Endothelial cell of umbilical vein (primary cell): ENCODE results near the gene ZNF407. TPM values are rescaled to one million over a fixed set of nuclear protein-coding genes. Genes with fewer than 3 reads are reported as not detected.
A peak's percentile ranks its signal among the peaks of the same experiment; 100 is the strongest.

ENCODE experiments used
- BruUV-seq: library from RNA; stranded (reverse); fragments of 400-500 nt; replicated peaks from 2 replicates; lab custom pipeline; 2021; lab: Mats Ljungman, UMichigan
- CTCF ChIA-PET: fragments of 300-600, 350-600 bp; sonication (Branson Sonifier 250); formaldehyde crosslinking; loops from one replicate; lab custom pipeline; 2021; ENCODE audit warnings: antibody characterized with exemption, inconsistent platforms; lab: Charles Lee
- POLR2A ChIA-PET: fragments of 300-600, 350-600 bp; sonication (Branson Sonifier 250); formaldehyde crosslinking; loops from one replicate; lab custom pipeline; 2021; ENCODE audit warnings: antibody characterized with exemption, inconsistent platforms; lab: Charles Lee
- DNase-seq: peaks from one replicate; pipeline ENCODE4 v3.0.0-alpha.2; 2011; ENCODE audit warnings: low read depth, low spot score
- FAIRE-seq: peaks from 2 replicates; lab custom pipeline; 2011; peaks lifted over from hg19 to GRCh38; lab: Jason Lieb, UNC
- H2AFZ ChIP-seq: 2 replicates; pipeline ENCODE4 v1.6.0; 2012; ENCODE audit warnings: low read depth, low read length, control low read depth, inconsistent platforms
- H3K27ac ChIP-seq: 2 replicates; pipeline ENCODE4 v1.5.1; 2011; ENCODE audit warnings: low read depth, mild to moderate bottlenecking, control low read depth, low read length, moderate library complexity; ENCODE audit not compliant: insufficient read depth
- H3K27me3 ChIP-seq, 2 experiments: 2 replicates each; pipeline versions ENCODE4 v1.6.0 to v1.6.1; 2011; ENCODE audit warnings: low read length in 2 of 2, mixed read lengths in 1 of 2; ENCODE audit not compliant: control insufficient read depth in 2 of 2, insufficient read depth in 2 of 2
- H3K36me3 ChIP-seq, 2 experiments: 2 replicates in 1 of 2; 3 replicates in 1 of 2; pipeline ENCODE4 v1.5.1; 2011; ENCODE audit warnings: low read length in 2 of 2, mild to moderate bottlenecking in 1 of 2, moderate library complexity in 1 of 2; ENCODE audit not compliant: control insufficient read depth in 2 of 2, insufficient read depth in 2 of 2; ENCODE audit errors: extremely low read depth in 1 of 2
- H3K4me1 ChIP-seq: 3 replicates; pipeline ENCODE4 v1.5.1; 2011; ENCODE audit warnings: mild to moderate bottlenecking, low read length; ENCODE audit not compliant: control insufficient read depth, insufficient read depth; ENCODE audit errors: extremely low read depth
- H3K4me2 ChIP-seq: 2 replicates; pipeline ENCODE4 v1.6.1; 2011; ENCODE audit warnings: low read length, control low read depth, mixed read lengths; ENCODE audit not compliant: insufficient read depth
- H3K4me3 ChIP-seq, 3 experiments: fragments of 200-600 bp in 1 of 3; sonication (generic), shearing (Covaris generic) in 1 of 3; replicated peaks in 1 of 3; 2 replicates each; pipeline ENCODE4 v1.5.1; 2011 to 2016; ENCODE audit warnings: control low read depth in 3 of 3, low read length in 3 of 3, mild to moderate bottlenecking in 2 of 3, inconsistent platforms in 1 of 3, low read depth in 1 of 3, moderate library complexity in 1 of 3; ENCODE audit not compliant: insufficient read depth in 1 of 3
- H3K79me2 ChIP-seq: 2 replicates; pipeline ENCODE4 v1.6.0; 2012; ENCODE audit warnings: low read length, inconsistent platforms; ENCODE audit not compliant: control insufficient read depth, insufficient read depth
- H3K9ac ChIP-seq: replicated peaks from 2 replicates; pipeline ENCODE3; 2011; ENCODE audit warnings: low read length, control low read depth; ENCODE audit not compliant: insufficient read depth; ENCODE audit errors: extremely low read depth
- H3K9me1 ChIP-seq: replicated peaks from 3 replicates; pipeline ENCODE4 v1.6.0; 2011; ENCODE audit warnings: mild to moderate bottlenecking, low read length; ENCODE audit not compliant: control insufficient read depth, insufficient read depth; ENCODE audit errors: extremely low read depth
- H3K9me3 ChIP-seq: replicated peaks from 2 replicates; pipeline ENCODE4 v1.5.1; 2012; ENCODE audit warnings: low read length, inconsistent platforms; ENCODE audit not compliant: control insufficient read depth, insufficient read depth
- H4K20me1 ChIP-seq: replicated peaks from 2 replicates; pipeline ENCODE3; 2011; ENCODE audit warnings: mild to moderate bottlenecking, low read length; ENCODE audit not compliant: control insufficient read depth, insufficient read depth; ENCODE audit errors: extremely low read depth
- EZH2 ChIP-seq: IDR thresholded peaks from 2 replicates; pipeline ENCODE4 v1.6.1; 2012; ENCODE audit warnings: borderline replicate concordance, low read depth, mild to moderate bottlenecking, moderate library complexity, low read length, inconsistent platforms; ENCODE audit not compliant: severe bottlenecking
- FOS ChIP-seq: IDR thresholded peaks from 2 replicates; pipeline ENCODE4 v1.6.1; 2011; ENCODE audit warnings: mild to moderate bottlenecking, low read length, moderate library complexity, borderline replicate concordance; ENCODE audit not compliant: insufficient read depth
- GATA2 ChIP-seq: IDR thresholded peaks from 2 replicates; pipeline ENCODE4 v1.7.0; 2011; ENCODE audit warnings: low read depth, mild to moderate bottlenecking, moderate library complexity, mixed read lengths, low read length; ENCODE audit not compliant: insufficient read length, insufficient read depth
- JUN ChIP-seq: IDR thresholded peaks from 2 replicates; pipeline ENCODE4 v1.6.1; 2011; ENCODE audit warnings: borderline replicate concordance, low read depth; ENCODE audit not compliant: insufficient read length, insufficient read depth
- MAX ChIP-seq: IDR thresholded peaks from 2 replicates; pipeline ENCODE4 v1.6.1; 2011; ENCODE audit not compliant: insufficient read depth, insufficient read length
- POLR2A ChIP-seq: IDR thresholded peaks from 2 replicates; pipeline ENCODE4 v1.6.1; 2012; ENCODE audit warnings: low read depth, mild to moderate bottlenecking, control low read depth, low read length
- POLR2AphosphoS5 ChIP-seq: IDR thresholded peaks from 2 replicates; pipeline ENCODE4 v1.6.1; 2012; ENCODE audit warnings: low read depth, mild to moderate bottlenecking, control low read depth, low read length, moderate library complexity; ENCODE audit not compliant: insufficient read depth
- dilution Hi-C: fragments of 300-500 bp; cut with MboI; formaldehyde crosslinking; loops from one replicate; pipeline ENCODE4 v1.15.0; 2019; ENCODE audit warnings: low sequenced_read_pairs; ENCODE audit not compliant: extremely low pct_ligation_motif_present
- intact Hi-C: fragments of 100-400 bp; cut with micrococcal nuclease; formaldehyde crosslinking; loops from one replicate; pipeline ENCODE4 v1.10.0; 2022
- polyA plus RNA-seq, 4 experiments: library from polyadenylated mRNA; depleted of rRNA in 3 of 4; stranded (reverse) in 3 of 4; unstranded in 1 of 4; fragments of >200 nt; gene quantifications; 2 replicates each; pipeline versions ENCODE4 v1.2.1 to v1.2.3, GENCODE V29; 2011 to 2012; ENCODE audit warnings: missing spikeins in 1 of 4
- total RNA-seq: library from RNA; stranded (reverse); gene quantifications from 2 replicates; pipeline ENCODE4 v1.2.3, GENCODE V29; 2021
- TF ChIP-seq, protein P1 (sequence below), 2 donors: IDR thresholded peaks; 1 replicate in 1 of 2; 2 replicates in 1 of 2; pipeline ENCODE4 v1.5.1; 2011; ENCODE audit warnings: low read length in 2 of 2, mild to moderate bottlenecking in 2 of 2, moderate library complexity in 2 of 2, control low read depth in 1 of 2, inconsistent platforms in 1 of 2, low read depth in 1 of 2; ENCODE audit not compliant: insufficient read depth in 1 of 2; ENCODE audit errors: extremely low read depth in 1 of 2

ZNF407 gene
- total and polyA plus RNA-seq, 2 donors (not counting 3 experiments of a cell fraction or from before 2014, with no cell fraction given): 3.8 to 20.1 TPM

DNA sequence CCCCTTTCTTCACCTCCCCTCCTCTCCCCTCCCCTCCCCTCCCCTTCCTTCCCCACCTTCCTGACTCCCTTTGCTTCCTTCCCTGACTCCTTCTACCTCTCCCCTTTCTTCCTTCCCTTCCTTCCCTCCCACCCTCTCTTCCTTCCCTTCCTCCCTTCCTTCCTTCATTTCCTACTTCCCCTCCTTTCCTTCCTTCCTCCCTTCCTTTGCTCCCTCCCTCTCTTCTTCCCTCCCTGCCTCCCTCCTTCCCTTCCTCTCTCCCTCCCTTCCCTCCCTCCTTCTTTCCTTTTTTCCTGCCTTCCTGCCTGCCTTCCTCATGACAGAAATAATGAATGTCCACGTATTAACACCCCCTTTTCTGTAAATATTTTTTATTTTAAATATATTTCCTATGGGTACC lies 260.2 kb downstream of the ZNF407 start:
- dilution Hi-C loops: no loop called here
- Histone ChIP-seq H3K4me3 (no peak overlapping the region), H2AFZ (no peak overlapping the region), H4K20me1 (no peaks in the 10 kb centered on the region), H3K9me3 (no peaks in the 10 kb centered on the region), H3K9me1 (no peaks in the 10 kb centered on the region), H3K27ac (no peak overlapping the region), H3K36me3 (no peaks in the 10 kb centered on the region), H3K27me3 (no peaks in the 10 kb centered on the region), H3K79me2 (no peaks in the 10 kb centered on the region), H3K4me1 (no peaks in the 10 kb centered on the region), H3K9ac (no peak overlapping the region), H3K4me2 (no peak overlapping the region)
- no peak for DNase-seq
- ChIA-PET POLR2A (no interaction called here), CTCF (no interaction called here)
- no TSS peak for BruUV-seq
- no peak for FAIRE-seq
- intact Hi-C loops: no loop called here
- TF ChIP-seq POLR2AphosphoS5 (no peak), POLR2A (no peak), FOS (no peak), GATA2 (no peak), JUN (no peak), EZH2 (no peak)

- POLR2A ChIA-PET: no interaction called here
- no TSS peak for BruUV-seq
Measured at GRCh38 chr18:74861154-74861553, 263.5 kb downstream of the ZNF407 start.

More at GRCh38 chr18:74861154-74861553, 263.5 kb downstream of the ZNF407 start:
- Histone ChIP-seq H3K9me1 (no peaks in the 10 kb centered on the region), H2AFZ (no peak overlapping the region), H3K4me2 (no peak overlapping the region), H3K9me3 (no peaks in the 10 kb centered on the region), H3K79me2 (no peaks in the 10 kb centered on the region), H4K20me1 (no peaks in the 10 kb centered on the region), H3K9ac (no peak overlapping the region), H3K27me3 (no peaks in the 10 kb centered on the region), H3K4me3 (no peak overlapping the region), H3K36me3 (no peaks in the 10 kb centered on the region), H3K27ac (no peak overlapping the region), H3K4me1 (no peaks in the 10 kb centered on the region)
- intact Hi-C loops: loop anchor here (10.0 kb wide), 1 partner anchor 206 kb away; no protein-coding TSS in a partner anchor
- FAIRE-seq: no peak
- TF ChIP-seq GATA2 (no peak), POLR2A (no peak), MAX (no peak), FOS (no peak), JUN (no peak), POLR2AphosphoS5 (no peak)
- TF ChIP-seq, protein P1, sequence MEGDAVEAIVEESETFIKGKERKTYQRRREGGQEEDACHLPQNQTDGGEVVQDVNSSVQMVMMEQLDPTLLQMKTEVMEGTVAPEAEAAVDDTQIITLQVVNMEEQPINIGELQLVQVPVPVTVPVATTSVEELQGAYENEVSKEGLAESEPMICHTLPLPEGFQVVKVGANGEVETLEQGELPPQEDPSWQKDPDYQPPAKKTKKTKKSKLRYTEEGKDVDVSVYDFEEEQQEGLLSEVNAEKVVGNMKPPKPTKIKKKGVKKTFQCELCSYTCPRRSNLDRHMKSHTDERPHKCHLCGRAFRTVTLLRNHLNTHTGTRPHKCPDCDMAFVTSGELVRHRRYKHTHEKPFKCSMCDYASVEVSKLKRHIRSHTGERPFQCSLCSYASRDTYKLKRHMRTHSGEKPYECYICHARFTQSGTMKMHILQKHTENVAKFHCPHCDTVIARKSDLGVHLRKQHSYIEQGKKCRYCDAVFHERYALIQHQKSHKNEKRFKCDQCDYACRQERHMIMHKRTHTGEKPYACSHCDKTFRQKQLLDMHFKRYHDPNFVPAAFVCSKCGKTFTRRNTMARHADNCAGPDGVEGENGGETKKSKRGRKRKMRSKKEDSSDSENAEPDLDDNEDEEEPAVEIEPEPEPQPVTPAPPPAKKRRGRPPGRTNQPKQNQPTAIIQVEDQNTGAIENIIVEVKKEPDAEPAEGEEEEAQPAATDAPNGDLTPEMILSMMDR (IDR thresholded peaks at IDR 0.05; ENCODE audit: extremely low read depth in 1 of 2, insufficient read depth in 1 of 2, low read depth in 1 of 2, low read length in 2 of 2): no peak
- CTCF ChIA-PET: interaction anchor here (0.9 to 2.1 kb wide), 3 partner anchors 11 to 102 kb away, joined by 4 to 5 read pairs (median 5); no protein-coding TSS in a partner anchor
- dilution Hi-C loops: no loop called here
- peak; percentile 6 for DNase-seq
